NCI-H2107 treated with DMSO at 0.1 percent for 48 hours (cell line): ENCODE results near the gene CLEC2D.
"Not testable (repeated sequence)": the region's sequence is repeated elsewhere in the genome, so short reads cannot be mapped to it uniquely, and the experiment has no call there.

Experiments
- DNase-seq: peaks from one replicate; lab custom pipeline; 2025; ENCODE audit not compliant: unreplicated experiment; lab: John Stamatoyannopoulos, UW

Gene CLEC2D

GRCh38 chr12:9651265-9651729, 18.2 kb upstream of the CLEC2D start:
- no peak for DNase-seq

- no peak for DNase-seq
These were observed 9.5 kb upstream of the CLEC2D start for GRCh38 chr12:9660046-9660445.

GRCh38 chr12:9661720-9662119, 7.8 kb upstream of the CLEC2D start:
- DNase-seq, result no peak

GRCh38 chr12:9662488-9662887, 7.0 kb upstream of the CLEC2D start:
- no peak for DNase-seq

GRCh38 chr12:9667403-9668160, 1.9 kb upstream of the CLEC2D start:
- DNase-seq, result no peak

GRCh38 chr12:9668161-9669018, 1.1 kb upstream of the CLEC2D start:
- DNase-seq, result no peak

- DNase-seq, result no peak
These were observed 540 bp upstream of the CLEC2D start for GRCh38 chr12:9669019-9669326.

GRCh38 chr12:9672340-9672739, 2.8 kb downstream of the CLEC2D start:
- not testable (repeated sequence) for DNase-seq

- no peak for DNase-seq
These were observed 4.1 kb downstream of the CLEC2D start for GRCh38 chr12:9673404-9674225.

- no peak for DNase-seq
These were observed 4.7 kb downstream of the CLEC2D start for GRCh38 chr12:9674226-9674590.

- not testable (repeated sequence) for DNase-seq
These were observed 13.0 kb downstream of the CLEC2D start for GRCh38 chr12:9682508-9682907.

GRCh38 chr12:9682949-9683348, 13.4 kb downstream of the CLEC2D start:
- DNase-seq, result not testable (repeated sequence)

- DNase-seq, result not testable (repeated sequence)
These were observed 15.9 kb downstream of the CLEC2D start for GRCh38 chr12:9685366-9685765.

- DNase-seq, result no peak
These were observed 16.4 kb downstream of the CLEC2D start for GRCh38 chr12:9685915-9686314.

- no peak for DNase-seq
These were observed 17.7 kb downstream of the CLEC2D start for GRCh38 chr12:9687228-9687627.

GRCh38 chr12:9692909-9693308, 23.4 kb downstream of the CLEC2D start:
- DNase-seq, result no peak

GRCh38 chr12:9694241-9694640, 24.7 kb downstream of the CLEC2D start:
- no peak for DNase-seq

GRCh38 chr12:9695150-9695549, 25.6 kb downstream of the CLEC2D start:
- DNase-seq, result not testable (repeated sequence)

- not testable (repeated sequence) for DNase-seq
These were observed 26.1 kb downstream of the CLEC2D start for GRCh38 chr12:9695661-9696060.

- no peak for DNase-seq
These were observed 28.1 kb downstream of the CLEC2D start for GRCh38 chr12:9697619-9698018.

GRCh38 chr12:9698681-9699080, 29.2 kb downstream of the CLEC2D start:
- no peak for DNase-seq
